GM23338 (cell line): Measurements from ENCODE around the gene IGF2R.

Experiments used
- CREB1 ChIP-seq: fragments of 250-450 bp; sonication (Bioruptor Pico); IDR thresholded peaks from 2 replicates; pipeline ENCODE4 v1.5.0; 2020; ENCODE audit warnings: low read depth, mild to moderate bottlenecking, moderate library complexity
- EZH2 ChIP-seq: fragments of 200-600 bp; sonication (generic); IDR thresholded peaks from one replicate; pipeline ENCODE4 v1.8.0; 2017; ENCODE audit warnings: antibody characterized with exemption, mild to moderate bottlenecking, low read depth; ENCODE audit not compliant: unreplicated experiment
- EZH2phosphoT487 ChIP-seq: fragments of 200-600 bp; sonication (generic); IDR thresholded peaks from one replicate; pipeline ENCODE4 v1.8.1; 2018; ENCODE audit warnings: antibody characterized with exemption; ENCODE audit not compliant: unreplicated experiment
- POLR2AphosphoS5 ChIP-seq: IDR thresholded peaks from 2 replicates; pipeline ENCODE4 v1.6.1; 2016; ENCODE audit warnings: antibody characterized with exemption, low read depth
- ZNF114 ChIP-seq: fragments of 250-450 bp; sonication (Bioruptor Pico); IDR thresholded peaks from 2 replicates; pipeline ENCODE4 v1.5.0; 2020; ENCODE audit warnings: mild to moderate bottlenecking, moderate library complexity
- TF ChIP-seq, protein P1 (sequence below): IDR thresholded peaks from one replicate; pipeline ENCODE4 v1.6.1; 2018; ENCODE audit warnings: antibody characterized with exemption; ENCODE audit not compliant: unreplicated experiment
- TF ChIP-seq, protein P2 (sequence below), 2 experiments: fragments of 200-600 bp in 1 of 2; sonication (generic) in 1 of 2; conservative IDR thresholded peaks; 2 replicates each; pipeline versions ENCODE4 v1.5.1 to v1.6.1; 2016 to 2017; ENCODE audit warnings: antibody characterized with exemption in 2 of 2, low read depth in 2 of 2, mild to moderate bottlenecking in 2 of 2, moderate library complexity in 1 of 2
- TF ChIP-seq, protein P3 (sequence below): fragments of 250-450 bp; sonication (Bioruptor Pico); IDR thresholded peaks from 2 replicates; pipeline ENCODE4 v1.5.0; 2020; ENCODE audit warnings: mild to moderate bottlenecking, moderate library complexity

DNA sequence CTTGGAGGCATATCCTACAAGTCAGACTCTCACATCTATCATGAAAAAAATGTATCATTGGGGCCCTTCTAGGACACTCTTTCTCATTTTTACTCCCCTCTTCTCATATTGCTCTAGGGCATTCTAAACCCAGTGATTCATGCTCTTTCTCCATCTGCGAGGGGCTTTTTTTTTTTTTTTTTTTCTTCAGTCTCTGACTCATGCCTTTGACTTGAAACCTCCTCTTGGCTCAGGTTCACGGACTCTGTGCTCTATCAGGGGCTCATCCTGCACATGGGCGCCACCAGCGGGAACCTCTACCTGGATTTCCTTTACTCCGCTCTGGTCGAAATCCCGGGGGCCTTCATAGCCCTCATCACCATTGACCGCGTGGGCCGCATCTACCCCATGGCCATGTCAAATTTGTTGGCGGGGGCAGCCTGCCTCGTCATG is 170.6 kb downstream of the IGF2R start:
- TF ChIP-seq, protein P1, sequence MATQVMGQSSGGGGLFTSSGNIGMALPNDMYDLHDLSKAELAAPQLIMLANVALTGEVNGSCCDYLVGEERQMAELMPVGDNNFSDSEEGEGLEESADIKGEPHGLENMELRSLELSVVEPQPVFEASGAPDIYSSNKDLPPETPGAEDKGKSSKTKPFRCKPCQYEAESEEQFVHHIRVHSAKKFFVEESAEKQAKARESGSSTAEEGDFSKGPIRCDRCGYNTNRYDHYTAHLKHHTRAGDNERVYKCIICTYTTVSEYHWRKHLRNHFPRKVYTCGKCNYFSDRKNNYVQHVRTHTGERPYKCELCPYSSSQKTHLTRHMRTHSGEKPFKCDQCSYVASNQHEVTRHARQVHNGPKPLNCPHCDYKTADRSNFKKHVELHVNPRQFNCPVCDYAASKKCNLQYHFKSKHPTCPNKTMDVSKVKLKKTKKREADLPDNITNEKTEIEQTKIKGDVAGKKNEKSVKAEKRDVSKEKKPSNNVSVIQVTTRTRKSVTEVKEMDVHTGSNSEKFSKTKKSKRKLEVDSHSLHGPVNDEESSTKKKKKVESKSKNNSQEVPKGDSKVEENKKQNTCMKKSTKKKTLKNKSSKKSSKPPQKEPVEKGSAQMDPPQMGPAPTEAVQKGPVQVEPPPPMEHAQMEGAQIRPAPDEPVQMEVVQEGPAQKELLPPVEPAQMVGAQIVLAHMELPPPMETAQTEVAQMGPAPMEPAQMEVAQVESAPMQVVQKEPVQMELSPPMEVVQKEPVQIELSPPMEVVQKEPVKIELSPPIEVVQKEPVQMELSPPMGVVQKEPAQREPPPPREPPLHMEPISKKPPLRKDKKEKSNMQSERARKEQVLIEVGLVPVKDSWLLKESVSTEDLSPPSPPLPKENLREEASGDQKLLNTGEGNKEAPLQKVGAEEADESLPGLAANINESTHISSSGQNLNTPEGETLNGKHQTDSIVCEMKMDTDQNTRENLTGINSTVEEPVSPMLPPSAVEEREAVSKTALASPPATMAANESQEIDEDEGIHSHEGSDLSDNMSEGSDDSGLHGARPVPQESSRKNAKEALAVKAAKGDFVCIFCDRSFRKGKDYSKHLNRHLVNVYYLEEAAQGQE, result no peak
- TF ChIP-seq, protein P2, sequence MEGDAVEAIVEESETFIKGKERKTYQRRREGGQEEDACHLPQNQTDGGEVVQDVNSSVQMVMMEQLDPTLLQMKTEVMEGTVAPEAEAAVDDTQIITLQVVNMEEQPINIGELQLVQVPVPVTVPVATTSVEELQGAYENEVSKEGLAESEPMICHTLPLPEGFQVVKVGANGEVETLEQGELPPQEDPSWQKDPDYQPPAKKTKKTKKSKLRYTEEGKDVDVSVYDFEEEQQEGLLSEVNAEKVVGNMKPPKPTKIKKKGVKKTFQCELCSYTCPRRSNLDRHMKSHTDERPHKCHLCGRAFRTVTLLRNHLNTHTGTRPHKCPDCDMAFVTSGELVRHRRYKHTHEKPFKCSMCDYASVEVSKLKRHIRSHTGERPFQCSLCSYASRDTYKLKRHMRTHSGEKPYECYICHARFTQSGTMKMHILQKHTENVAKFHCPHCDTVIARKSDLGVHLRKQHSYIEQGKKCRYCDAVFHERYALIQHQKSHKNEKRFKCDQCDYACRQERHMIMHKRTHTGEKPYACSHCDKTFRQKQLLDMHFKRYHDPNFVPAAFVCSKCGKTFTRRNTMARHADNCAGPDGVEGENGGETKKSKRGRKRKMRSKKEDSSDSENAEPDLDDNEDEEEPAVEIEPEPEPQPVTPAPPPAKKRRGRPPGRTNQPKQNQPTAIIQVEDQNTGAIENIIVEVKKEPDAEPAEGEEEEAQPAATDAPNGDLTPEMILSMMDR (conservative IDR thresholded peaks at IDR 0.05; ENCODE audit: low read depth in 2 of 2), result no peak
- TF ChIP-seq EZH2, result no peak
- TF ChIP-seq POLR2AphosphoS5, result no peak
- TF ChIP-seq CREB1 (CRISPR knock-in tag), result no peak
- TF ChIP-seq, protein P3, sequence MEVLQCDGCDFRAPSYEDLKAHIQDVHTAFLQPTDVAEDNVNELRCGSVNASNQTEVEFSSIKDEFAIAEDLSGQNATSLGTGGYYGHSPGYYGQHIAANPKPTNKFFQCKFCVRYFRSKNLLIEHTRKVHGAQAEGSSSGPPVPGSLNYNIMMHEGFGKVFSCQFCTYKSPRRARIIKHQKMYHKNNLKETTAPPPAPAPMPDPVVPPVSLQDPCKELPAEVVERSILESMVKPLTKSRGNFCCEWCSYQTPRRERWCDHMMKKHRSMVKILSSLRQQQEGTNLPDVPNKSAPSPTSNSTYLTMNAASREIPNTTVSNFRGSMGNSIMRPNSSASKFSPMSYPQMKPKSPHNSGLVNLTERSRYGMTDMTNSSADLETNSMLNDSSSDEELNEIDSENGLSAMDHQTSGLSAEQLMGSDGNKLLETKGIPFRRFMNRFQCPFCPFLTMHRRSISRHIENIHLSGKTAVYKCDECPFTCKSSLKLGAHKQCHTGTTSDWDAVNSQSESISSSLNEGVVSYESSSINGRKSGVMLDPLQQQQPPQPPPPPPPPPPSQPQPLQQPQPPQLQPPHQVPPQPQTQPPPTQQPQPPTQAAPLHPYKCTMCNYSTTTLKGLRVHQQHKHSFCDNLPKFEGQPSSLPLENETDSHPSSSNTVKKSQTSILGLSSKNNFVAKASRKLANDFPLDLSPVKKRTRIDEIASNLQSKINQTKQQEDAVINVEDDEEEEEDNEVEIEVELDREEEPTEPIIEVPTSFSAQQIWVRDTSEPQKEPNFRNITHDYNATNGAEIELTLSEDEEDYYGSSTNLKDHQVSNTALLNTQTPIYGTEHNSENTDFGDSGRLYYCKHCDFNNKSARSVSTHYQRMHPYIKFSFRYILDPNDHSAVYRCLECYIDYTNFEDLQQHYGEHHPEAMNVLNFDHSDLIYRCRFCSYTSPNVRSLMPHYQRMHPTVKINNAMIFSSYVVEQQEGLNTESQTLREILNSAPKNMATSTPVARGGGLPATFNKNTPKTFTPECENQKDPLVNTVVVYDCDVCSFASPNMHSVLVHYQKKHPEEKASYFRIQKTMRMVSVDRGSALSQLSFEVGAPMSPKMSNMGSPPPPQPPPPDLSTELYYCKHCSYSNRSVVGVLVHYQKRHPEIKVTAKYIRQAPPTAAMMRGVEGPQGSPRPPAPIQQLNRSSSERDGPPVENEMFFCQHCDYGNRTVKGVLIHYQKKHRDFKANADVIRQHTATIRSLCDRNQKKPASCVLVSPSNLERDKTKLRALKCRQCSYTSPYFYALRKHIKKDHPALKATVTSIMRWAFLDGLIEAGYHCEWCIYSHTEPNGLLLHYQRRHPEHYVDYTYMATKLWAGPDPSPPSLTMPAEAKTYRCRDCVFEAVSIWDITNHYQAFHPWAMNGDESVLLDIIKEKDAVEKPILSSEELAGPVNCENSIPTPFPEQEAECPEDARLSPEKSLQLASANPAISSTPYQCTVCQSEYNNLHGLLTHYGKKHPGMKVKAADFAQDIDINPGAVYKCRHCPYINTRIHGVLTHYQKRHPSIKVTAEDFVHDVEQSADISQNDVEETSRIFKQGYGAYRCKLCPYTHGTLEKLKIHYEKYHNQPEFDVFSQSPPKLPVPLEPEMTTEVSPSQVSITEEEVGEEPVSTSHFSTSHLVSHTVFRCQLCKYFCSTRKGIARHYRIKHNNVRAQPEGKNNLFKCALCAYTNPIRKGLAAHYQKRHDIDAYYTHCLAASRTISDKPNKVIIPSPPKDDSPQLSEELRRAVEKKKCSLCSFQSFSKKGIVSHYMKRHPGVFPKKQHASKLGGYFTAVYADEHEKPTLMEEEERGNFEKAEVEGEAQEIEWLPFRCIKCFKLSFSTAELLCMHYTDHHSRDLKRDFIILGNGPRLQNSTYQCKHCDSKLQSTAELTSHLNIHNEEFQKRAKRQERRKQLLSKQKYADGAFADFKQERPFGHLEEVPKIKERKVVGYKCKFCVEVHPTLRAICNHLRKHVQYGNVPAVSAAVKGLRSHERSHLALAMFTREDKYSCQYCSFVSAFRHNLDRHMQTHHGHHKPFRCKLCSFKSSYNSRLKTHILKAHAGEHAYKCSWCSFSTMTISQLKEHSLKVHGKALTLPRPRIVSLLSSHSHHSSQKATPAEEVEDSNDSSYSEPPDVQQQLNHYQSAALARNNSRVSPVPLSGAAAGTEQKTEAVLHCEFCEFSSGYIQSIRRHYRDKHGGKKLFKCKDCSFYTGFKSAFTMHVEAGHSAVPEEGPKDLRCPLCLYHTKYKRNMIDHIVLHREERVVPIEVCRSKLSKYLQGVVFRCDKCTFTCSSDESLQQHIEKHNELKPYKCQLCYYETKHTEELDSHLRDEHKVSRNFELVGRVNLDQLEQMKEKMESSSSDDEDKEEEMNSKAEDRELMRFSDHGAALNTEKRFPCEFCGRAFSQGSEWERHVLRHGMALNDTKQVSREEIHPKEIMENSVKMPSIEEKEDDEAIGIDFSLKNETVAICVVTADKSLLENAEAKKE (CRISPR knock-in tag), result no peak
- TF ChIP-seq EZH2phosphoT487, result no peak
- TF ChIP-seq ZNF114 (CRISPR knock-in tag), result no peak
